ENCODE results near the gene LOXL1. TPM values are rescaled to one million over a fixed set of nuclear protein-coding genes. Genes with fewer than 3 reads are reported as not detected.
"Not testable (repeated sequence)": the region's sequence is repeated elsewhere in the genome, so short reads cannot be mapped to it uniquely, and the experiment has no call there.

Gene LOXL1
- total RNA-seq, 4 donors from 2014 or later, result 4.3 to 12.1 (median 7.3) TPM

DNA sequence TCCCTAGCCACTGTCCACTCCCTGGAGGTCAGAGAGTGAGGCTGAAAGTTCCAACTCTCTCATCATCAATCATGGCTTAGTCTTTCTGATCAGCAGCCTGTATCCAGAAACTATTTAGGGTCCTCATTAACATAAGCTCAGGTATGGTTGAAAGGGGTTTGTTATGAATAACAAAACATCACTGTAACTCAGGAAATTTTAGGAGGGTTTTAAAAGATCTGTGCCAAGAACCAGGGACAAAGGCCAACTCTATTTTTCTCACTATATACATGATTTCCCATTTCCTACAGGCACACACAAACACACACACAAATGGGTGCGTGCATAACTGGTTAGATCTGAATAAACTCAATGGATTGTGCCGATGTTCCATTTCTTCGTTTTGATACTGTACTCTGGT, 42.2 kb downstream of the LOXL1 start:
- no peak overlapping the region for H3K27ac ChIP-seq

DNA sequence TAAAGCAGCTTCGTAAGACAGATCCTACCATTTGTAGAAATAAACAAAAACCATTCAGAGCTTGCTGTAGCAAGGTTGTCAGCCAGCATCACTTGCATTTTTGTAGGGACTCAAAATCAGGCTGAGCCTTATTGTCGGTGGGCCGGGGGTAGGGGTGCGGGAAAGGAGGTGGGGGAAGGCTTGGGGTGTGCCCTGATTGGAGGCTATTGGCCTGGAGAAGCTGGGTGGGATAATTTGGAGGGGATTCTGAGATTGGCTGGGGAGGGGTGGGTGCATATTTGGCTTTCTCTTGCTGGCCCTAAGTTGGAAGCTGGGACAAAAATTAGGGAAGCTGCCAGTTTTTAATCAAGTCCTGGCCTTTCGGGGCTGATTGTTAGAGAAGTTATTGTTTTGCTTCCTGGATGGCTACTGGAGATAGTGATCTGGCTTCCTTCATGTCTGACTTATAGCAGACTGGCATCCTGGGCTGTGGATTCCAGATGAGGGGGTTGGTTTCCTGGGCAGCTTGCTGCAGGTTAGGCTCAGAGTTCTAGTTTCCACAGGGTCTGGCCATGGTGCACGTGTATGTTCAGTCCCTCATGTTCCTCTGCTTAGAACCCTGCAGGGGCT, 43.0 kb downstream of the LOXL1 start:
- H3K4me3 ChIP-seq, result no peak overlapping the region
- no peaks in the 10 kb centered on the region for H3K27me3 ChIP-seq
- no peak for DNase-seq (ENCODE audit: low spot score in 2 of 2)
- H3K27ac ChIP-seq, result no peak overlapping the region
- H3K9me3 ChIP-seq, result no peaks in the 10 kb centered on the region
- WGBS, result 74% methylated on average over 6 of the region's 6 CpGs
- H3K36me3 ChIP-seq, result no peaks in the 10 kb centered on the region
- no peak for TF ChIP-seq POLR2A (IDR thresholded peaks at IDR 0.05)
- TF ChIP-seq, protein P1, sequence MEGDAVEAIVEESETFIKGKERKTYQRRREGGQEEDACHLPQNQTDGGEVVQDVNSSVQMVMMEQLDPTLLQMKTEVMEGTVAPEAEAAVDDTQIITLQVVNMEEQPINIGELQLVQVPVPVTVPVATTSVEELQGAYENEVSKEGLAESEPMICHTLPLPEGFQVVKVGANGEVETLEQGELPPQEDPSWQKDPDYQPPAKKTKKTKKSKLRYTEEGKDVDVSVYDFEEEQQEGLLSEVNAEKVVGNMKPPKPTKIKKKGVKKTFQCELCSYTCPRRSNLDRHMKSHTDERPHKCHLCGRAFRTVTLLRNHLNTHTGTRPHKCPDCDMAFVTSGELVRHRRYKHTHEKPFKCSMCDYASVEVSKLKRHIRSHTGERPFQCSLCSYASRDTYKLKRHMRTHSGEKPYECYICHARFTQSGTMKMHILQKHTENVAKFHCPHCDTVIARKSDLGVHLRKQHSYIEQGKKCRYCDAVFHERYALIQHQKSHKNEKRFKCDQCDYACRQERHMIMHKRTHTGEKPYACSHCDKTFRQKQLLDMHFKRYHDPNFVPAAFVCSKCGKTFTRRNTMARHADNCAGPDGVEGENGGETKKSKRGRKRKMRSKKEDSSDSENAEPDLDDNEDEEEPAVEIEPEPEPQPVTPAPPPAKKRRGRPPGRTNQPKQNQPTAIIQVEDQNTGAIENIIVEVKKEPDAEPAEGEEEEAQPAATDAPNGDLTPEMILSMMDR (IDR thresholded peaks at IDR 0.05), result no peak
- H3K4me1 ChIP-seq, result peaks cover 28% of the 10 kb centered on the region

More for the DNA sequence above, 42.2 kb downstream of the LOXL1 start:
- TF ChIP-seq POLR2A (IDR thresholded peaks at IDR 0.05) (no peak), EP300 (IDR thresholded peaks at IDR 0.05) (no peak), POLR2AphosphoS5 (IDR thresholded peaks at IDR 0.05) (no peak)
- TF ChIP-seq, protein P1 (IDR thresholded peaks at IDR 0.05), result no peak
- Histone ChIP-seq H3K27me3 (no peaks in the 10 kb centered on the region), H3K36me3 (no peaks in the 10 kb centered on the region), H3K4me3 (no peak overlapping the region), H3K4me1 (peaks cover 27% of the 10 kb centered on the region), H3K9me3 (no peaks in the 10 kb centered on the region)
- DNase-seq (ENCODE audit: low spot score in 2 of 2), result no peak
- WGBS, result 85% methylated on average over 3 of the region's 3 CpGs

DNA sequence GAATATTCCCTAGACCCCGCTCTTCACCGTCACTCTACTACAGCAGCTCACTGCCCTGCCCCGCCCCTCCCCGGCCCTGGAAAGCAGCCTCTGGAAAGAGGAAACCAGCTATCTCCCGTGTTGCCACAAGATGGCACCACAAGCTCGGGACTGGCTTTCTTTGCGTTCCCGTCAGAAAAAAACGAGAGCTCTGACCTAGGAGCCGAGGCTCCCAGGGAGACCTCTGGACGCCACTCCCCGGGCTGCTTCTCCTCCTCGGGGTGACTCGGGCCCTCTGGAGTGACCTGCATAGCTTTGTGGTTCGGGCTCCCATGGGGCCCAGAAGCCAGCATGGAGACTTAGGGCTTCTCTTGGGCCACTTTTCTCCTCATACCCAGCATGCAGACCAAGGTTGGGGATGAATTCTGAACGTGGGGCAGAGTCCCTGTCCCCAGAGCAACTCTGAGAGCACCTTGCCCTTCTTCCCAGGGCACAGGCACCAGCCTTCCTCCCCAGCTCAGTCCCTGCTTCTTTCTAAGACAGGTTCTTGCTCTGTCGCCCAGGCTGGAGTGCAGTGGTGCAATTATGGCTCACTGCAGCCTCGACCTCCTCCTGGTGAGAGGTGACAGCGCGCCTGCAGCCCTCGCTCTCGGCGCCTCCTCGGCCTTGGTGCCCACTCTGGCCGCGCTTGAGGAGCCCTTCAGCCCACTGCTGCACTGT, 46.9 kb downstream of the LOXL1 start:
- no peak for TF ChIP-seq POLR2AphosphoS5 (IDR thresholded peaks at IDR 0.05)
- TF ChIP-seq, protein P1 (IDR thresholded peaks at IDR 0.05), result peak; percentile 83 to 94
- Histone ChIP-seq H3K9me3 (no peaks in the 10 kb centered on the region), H3K4me3 (peak overlapping the region; percentile 25), H3K27ac (no peak overlapping the region), H3K4me1 (peaks cover 11% of the 10 kb centered on the region), H3K36me3 (no peaks in the 10 kb centered on the region), H3K27me3 (peaks cover 11% of the 10 kb centered on the region)
- DNase-seq (ENCODE audit: low spot score in 2 of 2), result peak; percentile 91 to 92
- 22% methylated on average over 17 of the region's 26 CpGs for WGBS

DNA sequence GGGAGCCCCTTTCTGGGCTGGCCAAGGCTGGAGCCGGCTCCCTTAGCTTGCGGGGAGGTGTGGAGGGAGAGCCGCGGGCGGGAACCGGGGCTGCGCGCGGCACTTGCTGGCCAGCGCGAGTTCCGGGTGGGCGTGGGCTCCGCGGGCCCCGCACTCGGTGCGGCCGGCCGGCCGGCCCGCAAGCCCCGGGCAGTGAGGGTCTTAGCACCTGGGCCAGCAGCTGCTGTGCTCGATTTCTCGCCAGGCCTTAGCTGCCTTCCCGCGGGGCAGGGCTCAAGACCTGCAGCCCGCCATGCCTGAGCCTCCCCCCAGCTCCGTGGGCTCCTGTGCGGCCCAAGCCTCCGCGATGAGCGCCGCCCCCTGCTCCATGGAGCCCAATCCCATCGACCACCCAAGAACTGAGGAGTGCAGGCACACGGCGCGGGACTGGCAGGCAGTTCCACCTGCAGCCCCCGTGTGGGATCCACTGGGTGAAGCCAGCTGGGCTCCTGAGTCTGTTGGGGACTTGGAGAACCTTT, 47.5 kb downstream of the LOXL1 start:
- H3K27ac ChIP-seq; H3K9me3 ChIP-seq; H3K36me3 ChIP-seq; H3K4me3 ChIP-seq; DNase-seq (ENCODE audit: low spot score in 2 of 2): not testable (repeated sequence)
- H3K4me1 ChIP-seq, result peaks cover 11% of the 10 kb centered on the region
- peaks cover 11% of the 10 kb centered on the region for H3K27me3 ChIP-seq
- 67% methylated on average over 3 of the region's 39 CpGs for WGBS

DNA sequence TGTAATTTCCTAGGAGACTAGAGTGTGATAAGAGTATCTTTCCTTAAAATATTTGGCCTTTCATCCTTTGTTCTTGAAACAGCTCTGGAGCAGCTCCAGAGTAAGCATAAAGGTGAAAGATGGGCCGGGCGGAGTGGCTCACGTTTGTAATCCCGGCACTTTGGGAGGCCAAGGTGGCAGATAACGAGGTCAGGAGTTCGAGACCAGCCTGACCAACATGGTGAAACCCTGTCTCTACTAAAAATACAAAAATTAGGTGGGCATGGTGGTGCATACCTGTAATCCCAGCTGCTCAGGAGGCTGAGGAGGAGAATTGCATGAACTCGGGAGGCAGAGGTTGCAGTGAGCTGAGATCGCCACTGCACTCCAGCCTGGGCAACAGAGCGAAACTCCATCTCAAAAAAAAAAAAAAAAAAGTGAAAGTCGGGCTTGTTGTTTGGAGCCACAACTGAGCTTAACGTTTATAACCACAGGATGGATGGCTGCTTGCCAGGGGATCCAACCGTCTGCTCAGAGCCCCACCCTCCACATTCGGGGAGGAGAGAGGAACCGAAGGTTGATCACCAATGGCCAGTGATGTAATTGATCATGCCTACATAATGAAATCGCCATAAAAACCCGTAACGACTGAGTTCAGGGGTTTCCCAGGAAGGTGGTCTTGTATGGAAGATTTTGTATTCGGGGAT, 49.3 kb downstream of the LOXL1 start:
- not testable (repeated sequence) for DNase-seq (ENCODE audit: low spot score in 2 of 2); H3K4me3 ChIP-seq
- 41% methylated on average over 18 of the region's 18 CpGs for WGBS

DNA sequence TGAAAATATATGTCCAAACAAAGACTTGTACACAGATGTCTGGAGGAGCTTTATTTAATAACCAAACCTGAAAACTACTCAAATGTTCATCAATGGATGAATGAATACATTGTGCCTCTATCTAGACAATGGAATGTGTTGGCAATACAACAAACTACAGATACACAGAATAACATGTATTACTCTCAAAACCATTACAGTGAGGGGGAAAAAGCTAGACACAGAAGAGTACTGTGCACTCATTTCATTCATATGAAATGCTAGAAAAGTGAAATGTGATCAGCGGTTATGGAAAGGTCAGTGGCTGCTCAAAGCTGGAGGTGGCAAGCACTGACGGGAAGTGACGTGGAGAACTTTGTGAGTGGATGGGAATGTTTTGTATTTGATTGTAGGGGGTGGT, 52.6 kb downstream of the LOXL1 start:
- no peak overlapping the region for H3K27ac ChIP-seq
- peaks cover 11% of the 10 kb centered on the region for H3K27me3 ChIP-seq
- WGBS, result 82% methylated on average over 3 of the region's 3 CpGs
- H3K4me1 ChIP-seq, result peaks cover 31% of the 10 kb centered on the region
- TF ChIP-seq POLR2AphosphoS5 (IDR thresholded peaks at IDR 0.05), result no peak
- TF ChIP-seq POLR2A (IDR thresholded peaks at IDR 0.05), result no peak
- TF ChIP-seq, protein P1 (IDR thresholded peaks at IDR 0.05), result no peak
- no peak for TF ChIP-seq EP300 (IDR thresholded peaks at IDR 0.05)
- H3K36me3 ChIP-seq, result no peaks in the 10 kb centered on the region
- DNase-seq (ENCODE audit: low spot score in 2 of 2), result peak in 1 of 2 donors; percentile 31
- H3K4me3 ChIP-seq, result no peak overlapping the region
- no peaks in the 10 kb centered on the region for H3K9me3 ChIP-seq

More for the DNA sequence above, 49.3 kb downstream of the LOXL1 start:
- Histone ChIP-seq H3K27me3 (peaks cover 11% of the 10 kb centered on the region), H3K4me1 (peaks cover 11% of the 10 kb centered on the region)
- H3K9me3 ChIP-seq, H3K27ac ChIP-seq, H3K36me3 ChIP-seq: not testable (repeated sequence)

All from suprapubic skin (tissue), 4 donors.